Fibroblast of gingiva (primary cell): ENCODE results near the gene KIF20B.
A peak's percentile ranks its signal among the peaks of the same experiment; 100 is the strongest.
"Not testable (repeated sequence)": the region's sequence is repeated elsewhere in the genome, so short reads cannot be mapped to it uniquely, and the experiment has no call there.

Experiments
- DNase-seq: peaks from one replicate; pipeline ENCODE4 v3.0.0-alpha.2; 2011; ENCODE audit warnings: low read depth

KIF20B gene

DNA sequence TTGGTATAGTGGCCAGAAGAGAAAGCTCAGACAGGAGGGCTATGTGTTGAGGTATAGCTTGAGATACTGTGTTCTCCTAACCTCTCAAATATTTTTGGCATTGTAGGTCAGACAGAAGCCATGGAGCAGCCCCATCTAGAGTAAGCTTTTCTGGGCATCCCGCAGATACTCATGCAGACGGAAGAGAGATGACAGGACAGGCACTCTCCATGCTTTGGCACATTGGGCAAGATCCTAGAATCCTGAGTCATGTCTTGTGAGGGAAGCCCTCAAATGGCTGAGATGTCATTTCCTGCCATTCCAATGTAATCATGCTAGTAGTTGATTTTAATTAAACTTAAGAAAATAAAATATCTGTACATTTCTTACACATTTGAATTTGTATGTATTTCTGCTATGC is 16.8 kb upstream of the KIF20B start:
- peak; percentile 11 for DNase-seq

DNA sequence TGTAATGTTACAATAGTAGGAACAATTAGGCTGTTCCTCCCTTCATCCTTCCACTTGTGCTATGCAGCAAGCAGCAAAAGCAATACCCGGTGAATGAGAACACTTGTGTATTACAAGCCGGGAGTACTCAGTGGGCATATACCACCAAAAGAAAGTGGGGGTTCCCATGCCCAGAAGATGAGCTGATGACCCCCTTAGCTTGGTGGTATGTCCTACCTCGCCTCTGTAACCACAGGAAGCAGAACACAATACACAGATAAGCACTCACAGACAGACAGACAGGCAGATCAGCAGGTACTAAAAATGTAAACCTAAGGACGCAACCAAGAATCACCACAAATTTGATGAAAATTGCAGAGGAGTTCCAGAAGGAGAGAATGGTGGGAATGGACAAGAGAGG is 15.5 kb upstream of the KIF20B start:
- DNase-seq, result no peak

DNA sequence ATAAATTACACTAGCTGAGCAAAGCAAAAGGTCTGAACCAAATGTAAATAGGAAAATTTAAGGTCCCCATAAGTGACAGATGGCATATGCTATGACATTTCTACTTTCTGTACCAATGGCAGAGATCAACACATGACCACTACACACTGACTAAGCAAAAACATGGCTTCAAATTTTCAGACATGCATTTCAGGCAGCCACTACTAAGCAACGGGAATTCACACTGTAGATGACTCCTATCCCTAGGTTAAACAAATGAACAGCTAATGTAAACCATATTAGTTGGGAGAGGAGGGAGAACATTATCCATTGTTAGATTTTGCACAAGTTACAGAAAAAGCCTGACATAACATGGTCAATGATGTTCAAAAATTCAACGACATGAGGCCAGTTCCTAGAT is 11.4 kb upstream of the KIF20B start:
- no peak for DNase-seq

DNA sequence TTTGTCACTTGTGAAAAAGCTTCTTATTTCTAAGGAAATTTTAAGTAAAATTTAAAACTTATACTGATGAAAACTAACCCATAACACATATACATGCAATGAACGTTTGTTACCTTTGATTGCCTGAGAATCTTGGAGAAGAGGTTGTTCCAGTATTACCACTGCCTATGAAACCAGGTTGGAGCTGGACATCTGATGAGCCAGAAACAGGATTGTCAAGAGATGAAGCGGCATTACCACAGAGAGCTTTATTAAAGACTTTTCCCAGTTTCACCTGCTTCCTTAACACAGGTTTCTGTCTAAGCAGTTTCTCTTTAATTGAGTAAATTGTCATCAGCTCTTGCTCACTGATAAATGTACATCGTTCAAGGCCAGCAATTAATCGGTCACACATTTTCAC is 9.0 kb upstream of the KIF20B start:
- no peak for DNase-seq

DNA sequence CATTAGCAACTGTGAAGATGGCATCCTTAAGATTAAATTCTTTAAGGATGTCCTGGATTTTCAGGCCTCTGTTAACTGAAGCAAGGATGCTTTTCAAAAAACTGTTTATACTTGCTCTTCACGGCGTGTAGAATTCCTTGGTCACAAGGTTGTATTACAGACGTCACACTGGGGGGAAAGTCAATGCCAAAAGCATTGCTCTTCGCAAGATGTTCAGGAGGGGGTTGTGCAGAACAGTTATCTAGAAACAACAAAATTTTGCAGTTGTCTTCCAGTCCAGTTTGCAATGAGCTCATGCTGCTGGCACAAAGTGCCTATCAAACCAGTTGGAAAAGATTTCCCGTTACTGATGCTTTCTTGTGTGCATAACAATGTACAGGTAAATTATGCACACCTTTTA is 8.2 kb upstream of the KIF20B start:
- no peak for DNase-seq

DNA sequence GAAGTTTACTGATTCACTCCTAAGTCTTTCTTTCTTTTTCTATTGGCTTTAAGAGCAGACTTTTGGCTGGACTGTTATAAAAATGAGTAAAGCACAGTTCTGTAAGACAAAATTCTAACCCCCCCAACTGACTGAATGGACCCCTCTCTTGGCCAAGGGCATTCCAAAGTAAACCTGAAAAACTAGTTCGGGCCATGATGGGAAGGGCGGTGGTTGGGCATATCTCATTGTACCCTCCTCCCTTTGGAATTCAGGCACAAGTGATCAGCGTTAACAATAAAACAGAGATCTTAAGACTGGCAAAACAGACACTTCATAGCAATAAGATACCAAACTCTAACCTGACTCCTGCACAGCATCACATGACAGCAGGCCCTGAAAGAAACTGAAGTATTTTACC is 6.1 kb upstream of the KIF20B start:
- no peak for DNase-seq

DNA sequence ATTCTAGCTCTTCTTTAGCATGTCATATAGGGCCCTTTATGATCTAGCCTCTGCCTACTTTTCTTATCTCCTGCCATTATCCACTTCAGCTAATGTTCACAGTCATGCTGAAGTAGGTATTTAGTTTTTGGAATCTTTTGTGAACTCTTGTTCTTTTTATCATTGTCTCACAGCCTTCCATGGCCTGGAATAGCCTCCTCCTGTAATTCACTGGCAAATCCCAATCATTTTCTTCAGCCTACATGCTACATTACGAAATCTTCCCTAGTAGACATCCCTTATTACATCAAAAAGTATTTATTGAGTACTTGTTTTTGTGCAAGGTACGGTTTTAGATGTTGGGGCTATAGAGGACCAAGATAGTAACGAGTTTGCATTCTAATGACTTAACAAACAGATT is 3.4 kb upstream of the KIF20B start:
- no peak for DNase-seq

DNA sequence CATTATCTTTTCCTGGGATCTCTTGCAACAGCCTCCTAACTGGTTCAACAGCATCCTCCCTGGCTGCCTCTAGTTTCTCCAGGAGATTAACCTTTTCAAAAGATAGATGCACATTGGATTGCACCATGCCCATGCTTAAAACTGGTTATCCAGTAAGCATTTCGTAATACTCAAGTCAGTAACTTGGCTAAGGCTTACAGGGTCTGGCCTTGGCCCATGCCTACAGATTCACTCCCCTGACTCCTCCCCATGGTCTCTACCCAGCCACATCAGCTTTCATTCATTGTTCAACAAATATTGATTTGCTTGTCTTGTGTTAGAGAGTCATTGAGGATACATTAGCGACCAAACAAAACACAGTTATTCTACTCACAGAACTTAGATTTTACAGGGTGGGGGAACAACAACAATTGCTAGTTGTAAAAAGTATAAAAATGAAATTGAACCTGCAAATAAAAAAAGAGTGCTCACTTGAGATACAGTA is 1.8 kb upstream of the KIF20B start:
- peak; percentile 61 for DNase-seq

DNA sequence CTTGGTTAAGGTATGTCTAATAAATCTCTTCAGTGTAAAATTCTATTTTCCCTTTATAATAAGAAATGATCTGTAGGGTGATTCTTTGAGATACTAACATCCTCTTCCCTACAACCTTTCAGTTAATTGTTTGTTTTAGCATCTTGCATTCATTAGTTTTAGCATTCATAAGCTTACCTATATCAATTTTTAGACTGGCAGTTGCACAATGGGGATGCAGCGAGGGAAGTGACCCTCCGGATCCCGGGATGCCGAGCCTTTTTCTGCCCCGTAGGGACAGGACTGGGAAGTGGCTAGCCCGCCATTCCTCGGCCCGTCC is 508 bp upstream of the KIF20B start:
- no peak for DNase-seq

DNA sequence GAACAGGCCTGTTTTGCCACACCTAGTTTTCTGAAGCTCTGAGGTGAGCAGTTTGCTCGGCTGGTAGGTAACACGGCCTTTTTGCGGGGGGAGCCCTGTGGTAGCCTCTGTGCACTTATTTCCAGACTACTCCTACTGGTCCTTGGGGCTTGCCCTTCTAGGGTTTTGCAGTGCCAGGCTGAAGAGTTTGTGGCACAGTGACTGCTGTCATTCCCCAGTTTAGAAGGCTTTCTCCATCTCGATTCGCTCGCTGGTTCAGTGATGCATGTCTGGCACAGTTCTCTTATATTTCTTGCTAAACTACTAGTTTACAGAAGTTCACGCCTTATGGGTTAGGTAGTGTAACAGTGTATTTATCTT is 711 bp downstream of the KIF20B start:
- no peak for DNase-seq

DNA sequence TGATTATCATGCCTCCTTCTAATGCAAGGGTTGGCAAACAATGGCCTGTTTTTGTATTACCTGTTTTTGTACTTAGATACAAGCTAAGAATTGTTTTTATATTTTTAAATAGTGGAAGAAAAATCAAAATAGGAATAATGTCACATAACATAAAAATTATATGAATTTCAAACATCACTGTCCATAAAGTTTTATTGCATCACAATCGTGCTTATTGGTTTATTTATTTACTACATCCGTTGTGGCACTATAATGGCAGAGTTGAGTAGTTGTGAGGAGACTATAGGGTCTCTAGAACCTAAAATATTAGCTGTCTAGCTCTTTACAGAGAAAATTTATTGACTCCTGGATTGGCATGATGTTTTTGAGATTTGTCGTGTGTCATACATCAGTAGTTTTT is 4.1 kb downstream of the KIF20B start:
- DNase-seq, result no peak

DNA sequence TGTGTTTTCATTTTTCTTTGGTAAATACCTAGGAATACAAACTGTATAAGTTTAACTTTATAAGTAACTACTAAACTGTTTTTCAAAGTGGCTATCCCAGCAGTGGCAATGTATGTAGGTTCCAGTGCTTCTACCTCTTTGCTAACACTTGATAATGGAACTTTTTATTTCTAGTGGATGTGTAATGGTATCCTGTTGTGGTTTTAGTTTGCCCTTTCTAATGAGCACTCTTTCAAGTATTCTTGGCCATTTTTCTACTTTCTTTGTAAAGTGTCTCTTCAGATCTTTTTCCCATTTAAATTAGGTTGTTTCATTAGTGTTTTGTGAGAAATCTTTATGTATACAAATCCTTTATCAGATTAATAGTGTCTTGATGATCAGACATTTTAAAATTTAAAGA is 4.6 kb downstream of the KIF20B start:
- DNase-seq, result peak; percentile 17

DNA sequence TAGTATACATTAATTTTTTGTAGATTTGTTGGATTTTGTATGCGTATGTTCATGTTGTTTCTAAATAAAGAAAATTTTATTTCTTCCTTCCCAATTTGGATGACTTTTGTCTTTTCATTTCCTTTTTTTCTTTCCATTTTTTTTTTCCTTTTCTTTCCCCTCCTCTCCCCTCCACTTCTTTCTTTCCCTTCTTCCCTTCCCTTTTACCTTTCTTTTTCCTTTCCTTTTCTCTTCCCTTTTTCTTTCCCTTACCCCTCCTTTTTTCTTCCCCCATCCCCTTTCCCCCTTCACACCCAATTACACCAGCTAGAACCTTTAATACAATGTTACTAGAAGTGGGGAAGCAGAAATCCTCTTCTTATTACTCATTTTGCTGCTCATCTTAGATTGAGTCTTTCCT is 6.0 kb downstream of the KIF20B start:
- no peak for DNase-seq

DNA sequence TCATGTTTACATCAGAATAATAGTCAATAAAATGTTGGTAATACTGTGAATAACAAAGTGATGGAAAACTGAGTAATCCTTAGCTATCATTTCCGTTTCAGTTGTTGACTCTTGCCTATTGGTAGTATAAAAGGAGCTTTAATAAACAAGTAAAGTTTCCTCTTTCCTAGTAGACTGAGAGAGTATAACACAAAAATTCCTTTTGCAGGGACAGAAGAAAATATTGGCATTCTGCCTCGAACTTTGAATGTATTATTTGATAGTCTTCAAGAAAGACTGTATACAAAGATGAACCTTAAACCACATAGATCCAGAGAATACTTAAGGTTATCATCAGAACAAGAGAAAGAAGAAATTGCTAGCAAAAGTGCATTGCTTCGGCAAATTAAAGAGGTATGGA is 9.4 kb downstream of the KIF20B start:
- peak; percentile 2 for DNase-seq

DNA sequence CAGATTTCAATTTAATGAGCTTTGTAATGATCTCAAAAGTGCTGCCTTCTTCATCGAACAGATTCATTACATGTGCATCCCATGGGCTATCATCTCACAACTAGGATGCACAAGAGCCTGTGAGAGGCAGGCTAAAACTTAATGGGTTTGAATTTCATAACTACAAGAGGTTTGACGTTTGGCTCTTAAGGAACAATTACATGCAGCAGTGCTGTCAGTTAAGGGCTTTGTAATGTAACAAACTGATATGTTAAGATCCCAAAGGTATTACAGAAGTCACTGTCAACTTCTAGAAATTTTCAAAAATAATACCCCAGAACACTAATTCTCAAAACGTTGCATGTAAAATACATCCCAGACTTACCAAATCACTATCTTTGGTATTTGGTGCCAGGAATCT is 33.2 kb downstream of the KIF20B start:
- DNase-seq, result no peak

DNA sequence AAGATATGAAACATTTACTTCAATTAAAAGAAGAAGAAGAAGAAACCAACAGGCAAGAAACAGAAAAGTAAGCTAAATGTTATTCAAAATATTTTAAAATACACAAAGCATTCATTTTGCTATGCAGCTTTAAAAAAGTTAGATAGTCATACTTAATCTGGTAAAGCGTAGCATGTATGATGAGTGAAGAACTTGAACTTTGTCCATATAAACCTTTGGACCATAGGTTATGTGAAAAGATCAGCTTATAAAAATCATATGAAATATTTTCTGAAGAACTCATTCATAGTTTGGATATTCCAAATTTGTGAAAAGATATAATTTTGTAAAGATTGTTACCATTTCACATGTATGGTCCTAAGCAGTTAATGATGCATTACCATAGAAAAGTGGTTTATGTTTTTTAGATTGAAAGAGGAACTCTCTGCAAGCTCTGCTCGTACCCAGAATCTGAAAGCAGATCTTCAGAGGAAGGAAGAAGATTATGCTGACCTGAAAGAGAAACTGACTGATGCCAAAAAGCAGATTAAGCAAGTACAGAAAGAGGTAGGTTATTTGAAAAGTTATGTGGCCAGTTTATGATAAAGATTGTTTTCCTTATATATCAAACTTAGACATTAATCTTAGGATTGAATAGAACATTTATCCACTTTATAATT is 37.3 kb downstream of the KIF20B start:
- no peak for DNase-seq

DNA sequence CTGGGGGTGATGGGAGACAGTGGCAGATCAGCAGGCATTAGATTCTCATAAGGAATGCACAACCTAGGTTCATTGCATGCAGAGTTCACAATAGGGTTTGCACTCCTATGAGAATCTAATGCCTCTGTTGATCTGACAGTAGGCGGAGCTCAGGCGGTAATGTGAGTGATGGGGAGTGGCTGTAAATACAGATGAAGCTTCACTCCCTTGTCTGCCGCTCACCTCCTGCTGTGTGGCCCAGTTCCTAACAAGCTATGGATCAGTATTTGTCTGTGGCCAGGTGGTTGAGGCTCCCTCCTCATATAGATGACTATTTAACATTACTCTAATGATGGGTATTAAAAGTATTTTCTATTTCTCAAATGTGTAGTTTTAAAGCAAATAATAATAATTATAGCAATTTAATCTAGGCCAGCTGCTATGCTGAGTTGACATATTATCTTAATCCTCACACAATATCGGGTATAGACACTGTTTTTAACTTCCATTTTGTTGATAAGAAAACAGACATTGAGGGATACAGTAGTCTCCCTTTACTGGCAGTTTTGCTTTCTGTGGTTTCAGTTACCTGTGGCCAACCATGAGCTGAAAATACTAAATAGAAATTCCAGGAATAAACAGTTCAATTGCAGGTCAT is 39.9 kb downstream of the KIF20B start:
- DNase-seq, result no peak

DNA sequence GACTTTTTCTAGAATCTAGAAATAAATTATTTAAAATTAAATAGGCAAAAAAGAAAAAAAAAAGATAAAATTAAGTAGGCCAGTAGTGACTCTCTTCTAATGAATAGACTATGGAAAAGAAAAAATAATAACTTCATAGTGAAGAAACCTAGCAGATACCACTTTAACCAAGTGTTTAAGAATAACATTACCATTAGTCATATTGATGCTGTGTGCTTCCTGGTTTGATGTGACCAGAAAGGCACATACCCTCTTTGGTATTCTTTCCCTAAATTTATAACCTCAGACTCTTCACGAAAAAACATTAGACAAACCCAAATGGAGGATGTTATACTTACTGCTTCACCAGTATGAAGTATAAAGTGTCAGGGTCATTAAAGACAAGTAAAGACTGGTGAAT is 42.6 kb downstream of the KIF20B start:
- no peak for DNase-seq

DNA sequence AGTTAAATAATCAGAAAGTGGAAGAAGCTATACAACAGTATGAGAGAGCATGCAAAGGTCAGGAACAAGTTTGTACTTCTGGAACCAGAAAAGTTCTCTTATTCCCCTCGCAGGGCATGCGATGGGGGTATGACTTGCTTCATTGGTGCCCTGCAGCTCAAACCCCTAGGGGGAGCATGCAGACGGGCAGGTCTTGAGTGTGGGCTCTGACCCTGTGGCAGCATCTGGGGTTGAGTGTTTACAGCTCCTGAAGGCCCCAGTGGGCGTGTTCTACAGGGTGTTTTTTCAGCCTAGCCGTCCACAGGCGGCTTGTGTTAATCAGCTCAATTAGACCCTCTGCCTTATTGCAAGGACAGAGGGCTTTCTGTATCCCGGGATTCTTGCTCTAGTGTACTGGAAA is 44.5 kb downstream of the KIF20B start:
- DNase-seq, result no peak

DNA sequence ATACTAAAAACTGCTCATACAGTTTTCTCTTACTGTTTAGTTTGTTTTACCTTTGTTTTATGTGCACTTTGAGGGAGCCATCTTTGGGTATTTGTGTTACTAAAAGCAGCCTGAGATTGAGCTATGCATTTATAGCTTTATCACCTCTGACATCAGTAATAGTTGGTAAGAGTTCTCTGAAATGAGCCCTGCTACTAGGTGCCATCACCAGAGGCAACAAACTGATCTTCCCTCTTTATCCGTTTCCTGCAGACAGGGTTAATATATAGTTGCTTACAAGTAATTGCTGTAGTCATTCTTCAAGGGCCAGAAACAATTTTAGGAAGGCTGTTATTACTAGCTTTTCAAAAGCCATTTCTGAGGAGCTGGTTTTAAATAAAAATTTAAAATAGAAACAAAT is 49.1 kb downstream of the KIF20B start:
- DNase-seq, result no peak

DNA sequence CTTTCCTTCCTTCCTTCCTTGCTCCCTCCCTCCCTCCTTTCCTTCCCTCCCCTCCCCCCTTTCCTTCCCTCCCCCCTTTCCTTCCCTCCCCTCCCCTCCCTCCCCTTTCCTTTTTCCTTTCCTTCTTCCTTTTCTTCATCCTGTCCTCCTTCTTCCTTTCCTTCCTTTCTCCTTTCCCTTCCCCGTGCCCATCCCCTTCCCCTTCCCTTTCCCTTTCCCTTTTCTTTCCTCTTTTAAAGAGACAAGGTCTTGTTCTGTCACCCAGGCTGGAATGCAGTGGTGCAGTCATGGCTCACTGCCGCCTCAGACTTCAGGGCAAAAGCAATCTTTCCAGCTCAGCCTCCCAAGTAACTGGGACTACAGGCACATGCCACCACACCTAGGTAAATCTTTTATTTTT is 54.0 kb downstream of the KIF20B start:
- no peak for DNase-seq

DNA sequence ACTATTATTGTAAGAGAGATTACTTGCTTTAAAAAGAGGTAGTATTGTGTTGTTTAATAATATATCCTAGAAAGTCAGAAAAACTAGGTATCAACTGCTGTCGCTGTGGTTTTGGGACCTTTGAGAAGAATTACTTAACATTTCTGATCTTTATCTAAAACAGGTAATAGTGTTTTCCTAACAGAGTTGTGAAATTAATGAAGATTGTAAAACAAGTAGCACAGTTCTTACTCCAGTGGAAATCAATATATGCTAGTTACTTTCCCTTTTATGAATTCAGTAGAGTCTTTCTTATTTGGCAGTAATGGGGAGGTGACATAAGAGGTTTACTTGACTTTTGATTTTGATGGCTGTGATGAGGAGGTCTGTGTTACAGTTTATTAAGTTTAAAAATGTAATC is 58.1 kb downstream of the KIF20B start:
- DNase-seq, result no peak

DNA sequence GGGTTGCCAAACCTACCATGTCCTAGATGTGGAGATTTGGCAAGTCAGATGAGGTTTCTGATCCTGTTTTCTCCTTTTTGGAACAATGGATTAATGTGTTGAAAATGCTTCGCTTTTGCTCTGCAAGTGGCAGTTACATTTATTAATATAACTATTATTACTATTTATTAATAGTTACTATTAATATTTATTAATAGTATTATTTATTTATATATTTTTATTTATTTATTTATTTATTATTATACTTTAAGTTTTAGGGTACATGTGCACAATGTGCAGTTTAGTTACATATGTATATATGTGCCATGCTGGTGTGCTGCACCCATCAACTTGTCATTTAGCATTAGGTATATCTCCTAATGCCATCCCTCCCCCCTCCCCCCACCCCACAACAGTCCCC is 62.3 kb downstream of the KIF20B start:
- not testable (repeated sequence) for DNase-seq

DNA sequence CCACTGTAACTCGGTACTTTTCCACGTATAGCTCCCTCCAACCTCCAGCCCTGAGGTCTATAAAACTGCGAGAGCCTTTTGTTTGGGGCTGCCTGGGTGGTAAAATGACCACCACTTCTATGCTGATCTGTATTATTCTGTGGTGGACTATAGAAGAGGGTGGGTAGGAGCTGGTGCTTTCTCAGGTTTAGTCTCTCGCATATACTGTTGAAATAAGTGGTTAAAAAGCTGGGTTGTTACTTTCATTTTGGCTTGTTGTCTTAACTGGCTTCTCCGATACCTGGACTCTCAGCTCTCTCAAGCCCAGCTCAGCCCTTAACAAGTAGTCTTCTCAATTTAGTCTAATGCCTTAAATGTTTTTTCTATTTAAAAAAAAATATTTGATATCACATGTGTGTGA is 70.3 kb downstream of the KIF20B start:
- DNase-seq, result no peak

DNA sequence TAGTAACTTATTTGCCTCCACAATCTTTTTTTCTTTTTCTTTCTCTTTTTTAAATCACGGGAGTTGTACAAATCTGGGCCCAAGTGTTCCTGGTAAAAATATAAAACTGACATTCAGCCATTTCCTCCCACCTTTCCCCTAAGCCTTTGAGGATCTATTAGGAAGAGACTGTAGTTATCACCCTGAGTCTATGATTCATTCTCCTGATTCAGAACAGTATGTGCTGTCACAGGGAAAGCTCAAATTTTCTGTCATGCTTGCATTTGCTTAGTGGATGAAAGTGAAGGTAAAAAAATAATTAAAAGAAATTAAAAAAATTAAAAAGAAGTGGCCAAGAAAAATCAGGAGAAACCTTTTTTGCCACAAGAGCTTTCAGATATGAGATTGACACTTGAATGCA is 71.7 kb downstream of the KIF20B start:
- DNase-seq, result no peak
